K562 (cell line): Measurements from ENCODE around the gene TRMT2A. TPM values are rescaled to one million over a fixed set of nuclear protein-coding genes. Genes with fewer than 3 reads are reported as not detected.
A peak's percentile ranks its signal among the peaks of the same experiment; 100 is the strongest.

Source experiments
- CBX2 ChIP-seq: fragments of 200-600 bp; sonication (generic); IDR thresholded peaks from one replicate; pipeline ENCODE4 v1.6.1; 2012; ENCODE audit warnings: mild to moderate bottlenecking, low read length, inconsistent platforms; ENCODE audit not compliant: insufficient read depth, poor library complexity, severe bottlenecking
- ETV1 ChIP-seq: fragments of 450-650 bp; conservative IDR thresholded peaks from 2 replicates; pipeline ENCODE4 v1.6.1; 2016; ENCODE audit warnings: missing genetic modification characterization, control low read depth, low read depth, missing compliant biosample characterization
- FIP1L1 ChIP-seq: fragments of 200-400 bp; formaldehyde crosslinking; IDR thresholded peaks from 2 replicates; pipeline ENCODE4 v1.6.1; 2018; ENCODE audit warnings: mild to moderate bottlenecking, low read depth, low read length; ENCODE audit not compliant: poor library complexity, severe bottlenecking
- GABPB1 ChIP-seq: sonication (generic); formaldehyde crosslinking; IDR thresholded peaks from 2 replicates; pipeline ENCODE4 v1.8.0; 2022; ENCODE audit warnings: mild to moderate bottlenecking, missing genetic modification reagents
- MEF2D ChIP-seq: conservative IDR thresholded peaks from 2 replicates; pipeline ENCODE4 v1.6.1; 2016; ENCODE audit warnings: low read depth, missing genetic modification characterization, missing compliant biosample characterization
- NFXL1 ChIP-seq: fragments of 450-650 bp; formaldehyde crosslinking; IDR thresholded peaks from 2 replicates; pipeline ENCODE4 v1.4.0; 2021; ENCODE audit warnings: mild to moderate bottlenecking
- POLR2AphosphoS5 ChIP-seq: IDR thresholded peaks from 2 replicates; pipeline ENCODE4 v1.6.1; 2011; ENCODE audit warnings: mild to moderate bottlenecking, low read depth, low read length, moderate library complexity; ENCODE audit not compliant: control insufficient read depth, insufficient read depth
- SNRNP70 ChIP-seq: fragments of 200-400 bp; formaldehyde crosslinking; optimal IDR thresholded peaks from 2 replicates; pipeline ENCODE3; 2017; ENCODE audit warnings: low read depth, low read length
- SREBF2 ChIP-seq: sonication (generic); formaldehyde crosslinking; IDR thresholded peaks from 2 replicates; pipeline ENCODE4 v1.4.0; 2020; ENCODE audit warnings: mild to moderate bottlenecking, missing genetic modification reagents
- TAF15 ChIP-seq: fragments of 200-400 bp; formaldehyde crosslinking; IDR thresholded peaks from 2 replicates; pipeline ENCODE4 v1.6.1; 2017; ENCODE audit warnings: mild to moderate bottlenecking, low read depth, low read length, moderate library complexity
- TEAD2 ChIP-seq: fragments of 450-650 bp; IDR thresholded peaks from 2 replicates; pipeline ENCODE4 v1.6.1; 2016; ENCODE audit warnings: missing genetic modification characterization, control low read depth, missing compliant biosample characterization
- WHSC1 ChIP-seq: IDR thresholded peaks from one replicate; pipeline ENCODE4 v1.6.1; 2012; ENCODE audit warnings: low read length, control low read depth, inconsistent platforms
- ZNF23 ChIP-seq: fragments of 250-450 bp; sonication (Bioruptor Pico); IDR thresholded peaks from 2 replicates; pipeline ENCODE4 v1.4.0; 2020; ENCODE audit warnings: mild to moderate bottlenecking
- ZNF75A ChIP-seq: fragments of 450-650 bp; formaldehyde crosslinking; IDR thresholded peaks from 2 replicates; pipeline ENCODE4 v1.4.0; 2020; ENCODE audit warnings: mild to moderate bottlenecking
- ZNF77 ChIP-seq: fragments of 250-450 bp; sonication (Bioruptor Pico); IDR thresholded peaks from 2 replicates; pipeline ENCODE4 v1.5.0; 2020
- ZNF830 ChIP-seq: fragments of 250-450 bp; sonication (Bioruptor Pico); IDR thresholded peaks from 2 replicates; pipeline ENCODE4 v1.5.0; 2021; ENCODE audit warnings: mild to moderate bottlenecking
- polyA plus RNA-seq, 8 experiments: library from polyadenylated mRNA; depleted of rRNA in 4 of 8; stranded (reverse) in 5 of 8; unstranded in 3 of 8; fragments of >200 nt; fragmentation: Nextera tagmentation in 2 of 8; fragmentation: Illumina TruSeq in 1 of 8; extraction: Ambion mirVana in 2 of 8; extraction: Trizol in 1 of 8; gene quantifications; 2 replicates each; pipeline versions ENCODE4 v1.2.1 to v1.2.3, GENCODE V29; 2011 to 2014; ENCODE audit warnings: inconsistent platforms in 1 of 8, missing spikeins in 1 of 8
- total RNA-seq, 7 experiments: library from RNA; depleted of rRNA in 6 of 7; stranded (reverse); fragments of >200 nt in 6 of 7; fragmentation: Illumina TruSeq in 2 of 7; extraction: Trizol in 2 of 7; gene quantifications; 2 replicates each; pipeline versions ENCODE4 v1.2.1 to v1.2.3, GENCODE V29; 2011 to 2021; ENCODE audit warnings: low replicate concordance in 1 of 7
- TF ChIP-seq, protein P1 (sequence below): sonication (generic); formaldehyde crosslinking; IDR thresholded peaks from 2 replicates; pipeline ENCODE4 v1.8.0; 2023; ENCODE audit warnings: mild to moderate bottlenecking, missing genetic modification reagents
- TF ChIP-seq, protein P2 (sequence below): fragments of 250-450 bp; sonication (Bioruptor Pico); IDR thresholded peaks from 2 replicates; pipeline ENCODE4 v1.8.0; 2021; ENCODE audit warnings: borderline replicate concordance, mild to moderate bottlenecking, moderate library complexity; ENCODE audit not compliant: poor library complexity, severe bottlenecking
- TF ChIP-seq, protein P3 (sequence below): fragments of 450-650 bp; formaldehyde crosslinking; IDR thresholded peaks from 2 replicates; pipeline ENCODE4 v1.4.0; 2020; ENCODE audit warnings: mild to moderate bottlenecking
- TF ChIP-seq, protein P4 (sequence below): fragments of 250-450 bp; sonication (Bioruptor Pico); IDR thresholded peaks from 2 replicates; pipeline ENCODE4 v1.5.0; 2021; ENCODE audit warnings: mild to moderate bottlenecking, borderline replicate concordance
- TF ChIP-seq, protein P5 (sequence below), 2 experiments: IDR thresholded peaks; 2 replicates each; pipeline ENCODE4 v1.6.1; 2011; ENCODE audit warnings: borderline replicate concordance in 1 of 2, control low read depth in 1 of 2, low read depth in 1 of 2, low read length in 1 of 2, mild to moderate bottlenecking in 1 of 2, mixed read lengths in 1 of 2, moderate library complexity in 1 of 2; ENCODE audit not compliant: insufficient read depth in 1 of 2, insufficient read length in 1 of 2, poor library complexity in 1 of 2, severe bottlenecking in 1 of 2; ENCODE audit errors: extremely low read depth in 1 of 2

TRMT2A gene
- total and polyA plus RNA-seq, 9 of the 15 experiments (the other 6 are each of a cell fraction or from before 2014, with no cell fraction given): 1.6 to 265 (median 140) TPM

DNA sequence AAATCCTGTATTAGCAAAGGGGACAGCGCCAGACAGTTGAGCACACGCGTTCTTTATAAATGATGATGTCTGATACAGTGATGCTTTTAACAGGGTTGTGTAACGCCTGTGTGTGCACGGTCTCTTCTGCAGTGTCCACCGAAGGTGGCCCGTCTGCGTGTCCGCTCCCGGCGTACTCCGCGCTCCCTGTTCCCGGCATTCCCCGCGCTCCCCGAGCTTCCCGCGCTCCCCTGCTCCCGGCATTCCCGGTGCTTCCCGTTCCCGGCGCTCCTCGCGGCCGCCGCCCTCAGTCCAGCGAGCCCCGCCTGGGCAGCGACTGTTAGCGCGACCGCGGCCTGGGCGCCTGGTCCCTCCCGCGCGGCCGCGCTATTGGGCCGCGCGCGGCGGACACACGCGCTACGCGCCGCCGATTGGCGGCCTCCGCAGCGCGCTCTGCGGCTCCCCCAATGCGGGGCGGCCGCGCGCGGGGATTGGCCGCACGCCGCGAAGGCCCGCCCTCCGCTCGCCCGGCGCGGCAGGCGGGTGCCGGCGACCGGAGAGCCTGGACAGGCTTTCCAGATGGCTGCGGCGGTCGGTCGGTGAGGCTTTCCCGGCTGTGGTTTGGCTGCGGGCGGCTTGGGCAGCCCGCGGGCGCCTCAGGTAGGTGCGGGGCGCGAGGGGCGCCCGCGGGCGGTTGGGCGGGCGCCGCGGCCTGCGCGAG lies 37.1 kb downstream of the TRMT2A start, which contains the start of gene DGCR8 (continued):
- no peak for TF ChIP-seq TAF15
- TF ChIP-seq WHSC1: peak; percentile 47
- TF ChIP-seq, protein P1, sequence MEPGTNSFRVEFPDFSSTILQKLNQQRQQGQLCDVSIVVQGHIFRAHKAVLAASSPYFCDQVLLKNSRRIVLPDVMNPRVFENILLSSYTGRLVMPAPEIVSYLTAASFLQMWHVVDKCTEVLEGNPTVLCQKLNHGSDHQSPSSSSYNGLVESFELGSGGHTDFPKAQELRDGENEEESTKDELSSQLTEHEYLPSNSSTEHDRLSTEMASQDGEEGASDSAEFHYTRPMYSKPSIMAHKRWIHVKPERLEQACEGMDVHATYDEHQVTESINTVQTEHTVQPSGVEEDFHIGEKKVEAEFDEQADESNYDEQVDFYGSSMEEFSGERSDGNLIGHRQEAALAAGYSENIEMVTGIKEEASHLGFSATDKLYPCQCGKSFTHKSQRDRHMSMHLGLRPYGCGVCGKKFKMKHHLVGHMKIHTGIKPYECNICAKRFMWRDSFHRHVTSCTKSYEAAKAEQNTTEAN: no peak
- TF ChIP-seq ZNF77 (CRISPR knock-in tag): no peak
- TF ChIP-seq NFXL1: 0 out of 2 replicates have a peak, but pooled peaks have one; percentile 58
- TF ChIP-seq, protein P2, sequence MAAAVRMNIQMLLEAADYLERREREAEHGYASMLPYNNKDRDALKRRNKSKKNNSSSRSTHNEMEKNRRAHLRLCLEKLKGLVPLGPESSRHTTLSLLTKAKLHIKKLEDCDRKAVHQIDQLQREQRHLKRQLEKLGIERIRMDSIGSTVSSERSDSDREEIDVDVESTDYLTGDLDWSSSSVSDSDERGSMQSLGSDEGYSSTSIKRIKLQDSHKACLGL (CRISPR knock-in tag): peak; percentile 85
- TF ChIP-seq FIP1L1: peak; percentile 92
- TF ChIP-seq, protein P3, sequence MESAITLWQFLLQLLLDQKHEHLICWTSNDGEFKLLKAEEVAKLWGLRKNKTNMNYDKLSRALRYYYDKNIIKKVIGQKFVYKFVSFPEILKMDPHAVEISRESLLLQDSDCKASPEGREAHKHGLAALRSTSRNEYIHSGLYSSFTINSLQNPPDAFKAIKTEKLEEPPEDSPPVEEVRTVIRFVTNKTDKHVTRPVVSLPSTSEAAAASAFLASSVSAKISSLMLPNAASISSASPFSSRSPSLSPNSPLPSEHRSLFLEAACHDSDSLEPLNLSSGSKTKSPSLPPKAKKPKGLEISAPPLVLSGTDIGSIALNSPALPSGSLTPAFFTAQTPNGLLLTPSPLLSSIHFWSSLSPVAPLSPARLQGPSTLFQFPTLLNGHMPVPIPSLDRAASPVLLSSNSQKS (CRISPR knock-in tag): no peak; the same call in 1 of the 2 replicates
- no peak for TF ChIP-seq CBX2
- TF ChIP-seq, protein P4, sequence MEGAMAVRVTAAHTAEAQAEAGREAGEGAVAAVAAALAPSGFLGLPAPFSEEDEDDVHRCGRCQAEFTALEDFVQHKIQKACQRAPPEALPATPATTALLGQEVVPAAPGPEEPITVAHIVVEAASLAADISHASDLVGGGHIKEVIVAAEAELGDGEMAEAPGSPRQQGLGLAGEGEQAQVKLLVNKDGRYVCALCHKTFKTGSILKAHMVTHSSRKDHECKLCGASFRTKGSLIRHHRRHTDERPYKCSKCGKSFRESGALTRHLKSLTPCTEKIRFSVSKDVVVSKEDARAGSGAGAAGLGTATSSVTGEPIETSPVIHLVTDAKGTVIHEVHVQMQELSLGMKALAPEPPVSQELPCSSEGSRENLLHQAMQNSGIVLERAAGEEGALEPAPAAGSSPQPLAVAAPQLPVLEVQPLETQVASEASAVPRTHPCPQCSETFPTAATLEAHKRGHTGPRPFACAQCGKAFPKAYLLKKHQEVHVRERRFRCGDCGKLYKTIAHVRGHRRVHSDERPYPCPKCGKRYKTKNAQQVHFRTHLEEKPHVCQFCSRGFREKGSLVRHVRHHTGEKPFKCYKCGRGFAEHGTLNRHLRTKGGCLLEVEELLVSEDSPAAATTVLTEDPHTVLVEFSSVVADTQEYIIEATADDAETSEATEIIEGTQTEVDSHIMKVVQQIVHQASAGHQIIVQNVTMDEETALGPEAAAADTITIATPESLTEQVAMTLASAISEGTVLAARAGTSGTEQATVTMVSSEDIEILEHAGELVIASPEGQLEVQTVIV (CRISPR knock-in tag): peak; percentile 80
- TF ChIP-seq, protein P5, sequence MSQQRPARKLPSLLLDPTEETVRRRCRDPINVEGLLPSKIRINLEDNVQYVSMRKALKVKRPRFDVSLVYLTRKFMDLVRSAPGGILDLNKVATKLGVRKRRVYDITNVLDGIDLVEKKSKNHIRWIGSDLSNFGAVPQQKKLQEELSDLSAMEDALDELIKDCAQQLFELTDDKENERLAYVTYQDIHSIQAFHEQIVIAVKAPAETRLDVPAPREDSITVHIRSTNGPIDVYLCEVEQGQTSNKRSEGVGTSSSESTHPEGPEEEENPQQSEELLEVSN (IDR thresholded peaks at IDR 0.05; ENCODE audit: borderline replicate concordance in 1 of 2, extremely low read depth in 1 of 2, insufficient read depth in 1 of 2, insufficient read length in 1 of 2, low read depth in 1 of 2, low read length in 1 of 2, poor library complexity in 1 of 2, severe bottlenecking in 1 of 2): peak; percentile 99 to 100
- no peak for TF ChIP-seq SNRNP70
- peak; percentile 88 for TF ChIP-seq MEF2D (tag)
- TF ChIP-seq POLR2AphosphoS5: no peak
- peak; percentile 82 for TF ChIP-seq TEAD2 (tag)
- TF ChIP-seq SREBF2 (CRISPR knock-in tag): no peak
- TF ChIP-seq GABPB1 (CRISPR knock-in tag): no peak
- peak; percentile 93; the same call in 1 of the 2 replicates for TF ChIP-seq ZNF830 (CRISPR knock-in tag)
- TF ChIP-seq ETV1 (tag): peak; percentile 76
- TF ChIP-seq ZNF75A (CRISPR knock-in tag): peak; percentile 62; the same call in 1 of the 2 replicates
- 0 out of 2 replicates have a peak, but pooled peaks have one; percentile 71 for TF ChIP-seq ZNF23 (CRISPR knock-in tag)
